ENCODE results near the gene VMAC.
A peak's percentile ranks its signal among the peaks of the same experiment; 100 is the strongest.
"Not testable (repeated sequence)": the region's sequence is repeated elsewhere in the genome, so short reads cannot be mapped to it uniquely, and the experiment has no call there.

The VMAC gene, protein sequence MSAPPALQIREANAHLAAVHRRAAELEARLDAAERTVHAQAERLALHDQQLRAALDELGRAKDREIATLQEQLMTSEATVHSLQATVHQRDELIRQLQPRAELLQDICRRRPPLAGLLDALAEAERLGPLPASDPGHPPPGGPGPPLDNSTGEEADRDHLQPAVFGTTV
- total RNA-seq: 22.4 to 34.6 (median 29.0) reads per million in 4 donors

GRCh38 chr19:5904352-5905113, at the start of gene VMAC:
Gene VMAC (plus strand): TSS chr19:5904872. CDS start chr19:5904891, 19 bp downstream.
- DNase-seq: peak; percentile 100

GRCh38 chr19:5855151-5855550, 49.5 kb upstream of the VMAC start:
- DNase-seq: not testable (repeated sequence)

DNA sequence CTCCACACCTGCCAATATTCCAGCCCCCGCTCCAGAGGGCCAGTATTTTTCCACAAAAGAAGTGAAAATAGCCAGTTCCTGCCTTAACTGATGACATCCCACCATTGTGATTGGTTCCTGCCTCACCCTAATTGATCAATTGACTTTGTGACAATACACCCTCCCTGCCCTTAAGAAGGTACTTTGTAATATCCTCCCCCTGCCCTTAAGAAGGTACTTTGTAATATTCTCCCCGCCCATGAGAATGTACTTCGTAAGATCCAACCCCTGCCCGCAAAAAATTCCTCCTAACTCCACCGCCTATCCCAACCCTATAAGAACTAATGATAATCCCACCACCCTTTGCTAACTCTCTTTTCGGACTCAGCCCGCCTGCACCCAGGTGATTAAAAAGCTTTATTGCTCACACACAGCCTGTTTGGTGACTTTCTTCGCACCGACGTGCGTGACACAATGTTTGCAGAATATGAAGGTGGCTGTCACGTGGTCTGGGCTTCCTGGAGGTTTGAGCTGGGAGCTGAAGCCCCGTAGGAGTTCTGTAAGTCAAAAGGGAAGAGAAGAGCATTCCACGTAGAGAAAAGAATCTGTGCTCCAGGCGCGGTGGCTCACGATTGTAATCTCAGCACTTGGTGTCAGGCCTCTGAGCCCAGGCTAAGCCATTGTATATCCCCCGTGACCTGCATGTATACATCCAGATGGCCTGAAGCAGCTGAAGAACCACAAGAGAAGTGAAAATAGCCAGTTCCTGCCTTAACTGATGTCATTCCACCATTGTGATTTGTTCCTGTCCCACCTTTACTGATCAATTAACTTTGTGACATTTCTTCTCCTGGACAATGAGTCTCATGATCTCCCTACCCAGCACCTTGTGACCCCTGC, 47.2 kb upstream of the VMAC start:
- DNase-seq: no peak

GRCh38 chr19:5863030-5863665, 41.5 kb upstream of the VMAC start:
- no peak for DNase-seq

- DNase-seq: no peak
Observed at GRCh38 chr19:5864013-5864720, 40.5 kb upstream of the VMAC start.

DNA sequence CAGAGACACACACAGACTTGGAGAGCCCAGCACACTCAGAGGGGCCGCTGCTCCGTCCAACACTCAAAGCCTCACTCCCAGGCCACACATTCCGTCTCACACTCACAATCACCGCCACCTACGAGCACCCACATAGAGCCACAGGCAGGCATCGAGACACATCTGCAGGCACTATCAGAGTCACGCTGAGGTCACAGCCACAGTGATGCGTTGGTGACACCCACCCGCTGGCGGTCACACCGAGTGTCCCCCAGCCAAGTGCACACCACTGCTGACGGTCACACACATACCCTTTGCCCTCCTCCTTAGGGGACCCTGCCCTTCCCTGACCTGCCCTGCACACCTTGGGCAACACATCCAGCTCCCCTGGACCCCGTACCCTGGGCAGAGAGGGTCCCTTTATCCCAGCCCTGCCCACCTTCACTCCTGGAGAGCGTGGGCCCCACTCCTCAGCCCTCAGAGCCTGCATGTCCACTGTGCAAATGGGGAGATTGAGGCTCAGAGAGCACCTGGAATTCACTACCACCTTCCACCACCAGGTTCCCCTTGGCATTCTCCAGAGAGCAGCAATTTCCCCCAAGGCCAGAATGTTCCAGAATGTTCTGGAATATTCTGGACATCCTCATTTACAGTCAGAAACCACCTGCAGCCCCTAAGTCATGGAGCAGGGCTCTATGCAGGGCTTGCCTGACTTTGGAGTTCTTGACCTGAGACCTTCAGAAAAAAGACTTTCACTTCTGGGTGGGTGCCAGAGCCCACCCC, 39.8 kb upstream of the VMAC start:
- DNase-seq: no peak

DNA sequence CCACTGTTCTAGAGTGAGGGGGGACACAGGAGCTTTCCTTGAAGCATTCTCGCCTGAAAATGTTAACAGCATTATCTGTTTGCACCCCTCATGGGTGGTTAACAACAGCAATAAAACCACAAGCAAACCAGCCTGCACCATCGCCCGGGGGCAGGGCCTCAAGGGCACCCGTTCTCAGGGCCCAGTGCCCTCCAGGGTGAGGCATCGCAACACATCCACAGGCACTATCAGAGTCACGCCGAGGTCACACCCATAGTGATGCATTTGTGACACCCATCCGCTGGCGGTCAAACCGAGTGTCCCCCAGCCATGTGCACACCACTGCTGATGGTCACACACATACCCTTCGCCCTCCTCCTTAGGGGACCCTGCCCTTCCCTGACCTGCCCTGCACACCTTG, 38.9 kb upstream of the VMAC start:
- DNase-seq: no peak

- no peak for DNase-seq
Observed at GRCh38 chr19:5867201-5868136, 37.2 kb upstream of the VMAC start.

DNA sequence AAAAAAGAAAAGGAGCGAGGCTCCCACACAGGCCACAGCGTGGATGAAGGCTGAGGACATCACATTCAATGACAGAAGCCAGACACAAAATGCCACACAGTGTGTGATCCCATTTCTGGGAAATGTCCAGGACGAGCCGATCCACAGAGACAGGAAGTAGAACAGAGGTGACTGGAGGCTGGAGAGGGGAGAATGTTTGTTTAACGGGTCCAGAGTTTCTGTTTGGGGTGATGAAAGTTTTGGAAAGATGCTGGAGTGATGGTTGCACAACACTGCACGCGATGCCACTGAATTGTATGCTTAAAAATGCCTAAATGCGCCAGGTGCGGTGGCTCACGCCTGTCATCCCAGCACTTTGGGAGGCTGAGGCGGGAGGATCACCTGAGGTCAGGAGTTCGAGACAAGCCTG, 33.7 kb upstream of the VMAC start:
- DNase-seq: no peak

DNA sequence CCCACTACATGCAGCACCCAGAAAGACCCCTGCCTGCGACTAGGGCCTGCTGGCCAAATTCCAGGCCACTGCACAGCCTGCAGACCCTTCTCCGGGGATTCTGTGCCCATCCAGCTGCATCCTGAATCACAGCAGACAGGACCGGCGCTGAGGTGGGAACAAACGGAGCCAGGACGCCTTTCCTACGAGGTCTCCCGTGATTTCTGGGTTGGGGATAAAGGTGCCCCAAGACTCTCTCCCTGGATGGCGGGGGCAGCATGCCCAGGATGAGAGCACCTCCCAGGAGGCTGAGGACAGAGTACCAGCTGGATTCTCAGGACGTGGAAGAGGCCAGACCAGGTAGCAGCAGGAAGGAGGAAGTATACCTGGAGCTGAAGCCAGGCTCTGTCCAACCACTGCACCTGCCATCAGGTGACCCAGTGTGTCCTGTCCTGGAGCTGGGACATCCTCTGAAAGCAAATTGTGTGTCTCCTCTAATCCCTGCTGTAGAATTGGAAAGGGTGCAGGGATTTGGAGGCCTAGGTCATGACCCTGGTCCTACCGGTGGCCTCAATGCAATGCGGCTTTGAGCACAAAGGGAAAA, 31.0 kb upstream of the VMAC start:
- DNase-seq: no peak

DNA sequence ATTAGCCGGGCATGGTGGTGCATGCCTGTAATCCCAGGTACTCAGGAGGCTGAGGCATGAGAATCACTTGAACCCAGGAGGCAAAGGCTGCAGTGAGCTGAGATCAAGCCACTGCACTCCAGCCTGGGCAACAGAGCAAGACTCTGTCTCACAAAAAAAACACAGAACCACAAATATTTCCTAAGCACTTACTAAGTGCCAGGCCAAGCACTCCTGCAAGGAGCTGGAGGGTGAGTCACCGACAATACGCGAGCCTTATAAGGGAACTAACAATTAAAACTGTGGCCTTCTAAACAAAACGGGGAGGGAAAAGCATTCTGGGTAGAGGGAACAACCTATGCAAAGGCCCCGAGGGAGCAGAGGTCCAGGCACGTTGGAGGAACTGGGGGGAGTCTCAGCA, 30.2 kb upstream of the VMAC start:
- DNase-seq: not testable (repeated sequence)

GRCh38 chr19:5877427-5877826, 27.2 kb upstream of the VMAC start:
- no peak for DNase-seq

DNA sequence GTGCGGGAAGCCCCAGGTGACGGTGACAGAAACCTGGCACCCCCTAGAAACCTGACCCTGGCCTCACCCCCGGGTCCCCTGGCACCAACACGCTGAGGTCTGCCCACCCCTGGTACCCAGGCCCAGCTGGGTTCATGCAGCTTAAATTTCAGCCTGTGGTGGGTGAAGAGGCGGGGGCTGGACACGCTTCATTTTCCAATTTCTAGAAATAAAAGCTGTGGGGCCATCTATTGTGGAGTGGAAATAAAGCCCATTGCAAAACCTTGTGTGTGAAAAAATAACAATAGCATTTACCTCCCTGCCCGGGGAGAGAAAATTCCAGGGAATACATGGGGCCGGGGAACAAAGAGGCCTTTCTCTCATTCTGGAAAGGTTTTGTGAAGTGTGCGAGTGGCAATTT, 26.8 kb upstream of the VMAC start:
- DNase-seq: no peak

- no peak for DNase-seq
Observed at GRCh38 chr19:5880196-5880595, 24.5 kb upstream of the VMAC start.

GRCh38 chr19:5880604-5881078, 24.0 kb upstream of the VMAC start:
- no peak for DNase-seq

GRCh38 chr19:5881543-5882299, 23.0 kb upstream of the VMAC start:
- no peak for DNase-seq

- DNase-seq: no peak
Observed at GRCh38 chr19:5882421-5882968, 22.2 kb upstream of the VMAC start.

DNA sequence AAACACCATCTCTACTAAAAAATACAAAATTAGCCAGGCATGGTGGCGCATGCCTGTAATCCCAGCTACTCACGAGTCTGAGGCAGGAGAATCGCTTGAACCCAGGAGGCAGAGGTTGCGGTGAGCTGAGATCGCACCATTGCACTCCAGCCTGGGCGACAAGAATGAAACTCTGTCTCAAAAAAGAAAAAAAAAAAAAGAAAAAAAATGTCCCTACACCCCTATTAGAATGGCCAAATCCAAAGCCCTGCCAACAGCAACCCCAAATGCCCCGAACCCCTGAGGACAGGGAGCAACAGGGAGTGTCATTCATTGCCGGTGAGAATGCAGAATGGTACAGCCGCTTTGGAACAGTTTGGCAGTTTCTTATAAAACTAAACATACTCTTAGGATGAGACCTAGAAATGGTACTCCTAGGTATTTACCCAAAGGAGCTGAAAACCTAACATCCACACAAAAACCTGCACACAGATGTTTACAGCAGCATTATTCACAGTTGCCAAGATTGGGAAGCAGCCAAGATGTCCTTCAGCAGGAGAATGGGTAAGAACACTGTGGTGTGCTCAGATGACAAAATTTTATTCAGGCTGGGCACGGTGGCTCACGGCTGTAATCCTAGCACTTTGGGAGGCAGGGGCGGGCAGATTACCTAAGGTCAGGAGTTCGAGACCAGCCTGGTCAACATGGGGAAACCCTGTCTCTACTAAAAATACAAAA, 21.4 kb upstream of the VMAC start:
- DNase-seq: not testable (repeated sequence)

Data from T-helper 1 cell (primary cell).